GM12875 (cell line): ENCODE measurements around the gene KIAA1958.

ENCODE experiments used
- H3K4me3 ChIP-seq: one replicate; pipeline ENCODE4 v1.5.1; 2011; ENCODE audit warnings: low read depth, low read length, control low read depth
- CTCF ChIP-seq: IDR thresholded peaks from 2 replicates; pipeline ENCODE4 v1.5.1; 2011; ENCODE audit warnings: low read depth, mild to moderate bottlenecking, control low read depth, inconsistent platforms, low read length, moderate library complexity, borderline replicate concordance; ENCODE audit not compliant: insufficient read depth

Gene KIAA1958

GRCh38 chr9:112486221-112487007, at the start of gene KIAA1958:
Gene KIAA1958 (plus strand): TSS chr9:112486827. CDS start chr9:112574081, 87,254 bp downstream.
- no peak for TF ChIP-seq CTCF
- peak within 1 kb of the TSS; percentile 77 for H3K4me3 ChIP-seq

GRCh38 chr9:112437406-112437805, 49.2 kb upstream of the KIAA1958 start:
- TF ChIP-seq CTCF, result no peak

GRCh38 chr9:112439171-112439570, 47.5 kb upstream of the KIAA1958 start:
- no peak for TF ChIP-seq CTCF
- H3K4me3 ChIP-seq, result no peak overlapping the region

More at GRCh38 chr9:112437406-112437805, 49.2 kb upstream of the KIAA1958 start:
- H3K4me3 ChIP-seq, result no peak overlapping the region

- no peak for TF ChIP-seq CTCF
- H3K4me3 ChIP-seq, result no peak overlapping the region
Observed at GRCh38 chr9:112439825-112440224, 46.8 kb upstream of the KIAA1958 start.

- H3K4me3 ChIP-seq, result no peak overlapping the region
- peak; percentile 36; the same call in 1 of the 2 replicates for TF ChIP-seq CTCF
Observed at GRCh38 chr9:112443200-112443599, 43.4 kb upstream of the KIAA1958 start.

- H3K4me3 ChIP-seq, result no peak overlapping the region
- no peak for TF ChIP-seq CTCF
Observed at GRCh38 chr9:112443636-112444035, 43.0 kb upstream of the KIAA1958 start.

- TF ChIP-seq CTCF, result no peak
- no peak overlapping the region for H3K4me3 ChIP-seq
Observed at GRCh38 chr9:112445196-112445595, 41.4 kb upstream of the KIAA1958 start.
